ENCODE data around the gene ATG13.
"Not testable (repeated sequence)": the region's sequence is repeated elsewhere in the genome, so short reads cannot be mapped to it uniquely, and the experiment has no call there.

ATG13 gene

GRCh38 chr11:46700241-46701077, 83.1 kb downstream of the ATG13 start, which contains the start of the genes ARHGAP1 and ZNF408:
Gene ARHGAP1 (minus strand): TSS chr11:46700619. CDS start chr11:46696107, 4,512 bp downstream.
Gene ZNF408 (plus strand): TSS chr11:46701031. CDS start chr11:46701048, 17 bp downstream.
- DNase-seq, result peak; percentile 98

DNA sequence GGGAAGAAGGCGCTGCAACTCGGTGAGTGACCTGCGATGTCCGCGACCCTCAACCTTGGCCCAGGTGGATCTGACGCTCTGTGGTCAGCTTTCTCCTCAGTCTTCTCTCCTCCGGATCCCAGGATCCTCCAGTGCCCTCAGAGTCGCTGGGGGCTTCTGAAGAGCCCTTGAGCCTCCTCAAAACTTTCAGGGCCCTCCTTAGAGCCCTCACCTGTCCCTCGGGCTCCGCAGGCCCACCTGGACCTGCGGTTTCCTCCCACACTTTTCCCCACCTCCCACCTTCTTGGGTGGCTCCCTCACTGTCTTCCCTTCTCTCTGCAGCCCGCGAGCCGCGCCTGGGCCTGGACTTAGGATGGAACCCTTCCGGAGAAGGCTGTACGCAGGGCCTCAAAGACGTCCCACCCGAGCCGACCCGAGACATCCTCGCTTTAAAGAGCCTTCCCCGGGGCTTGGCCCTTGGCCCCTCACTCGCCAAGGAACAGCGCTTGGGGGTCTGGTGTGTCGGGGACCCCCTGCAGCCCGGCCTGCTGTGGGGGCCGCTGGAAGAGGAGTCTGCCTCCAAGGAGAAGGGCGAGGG, 83.8 kb downstream of the ATG13 start:
- DNase-seq, result no peak

DNA sequence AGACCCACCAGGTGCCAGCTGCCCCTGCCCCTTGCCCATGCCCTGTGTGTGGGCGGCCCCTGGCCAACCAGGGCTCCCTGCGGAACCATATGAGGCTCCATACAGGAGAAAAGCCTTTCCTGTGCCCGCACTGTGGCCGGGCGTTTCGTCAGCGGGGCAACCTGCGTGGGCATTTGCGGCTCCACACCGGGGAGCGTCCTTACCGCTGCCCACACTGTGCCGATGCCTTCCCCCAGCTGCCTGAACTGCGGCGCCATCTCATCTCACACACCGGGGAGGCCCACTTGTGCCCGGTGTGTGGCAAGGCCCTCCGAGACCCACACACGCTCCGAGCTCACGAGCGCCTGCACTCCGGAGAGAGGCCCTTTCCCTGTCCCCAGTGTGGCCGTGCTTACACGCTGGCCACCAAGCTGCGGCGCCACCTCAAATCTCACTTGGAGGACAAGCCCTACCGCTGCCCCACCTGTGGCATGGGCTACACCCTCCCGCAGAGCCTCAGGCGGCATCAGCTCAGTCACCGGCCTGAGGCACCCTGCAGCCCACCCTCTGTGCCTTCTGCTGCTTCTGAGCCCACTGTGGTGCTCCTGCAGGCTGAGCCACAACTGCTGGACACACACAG, 87.8 kb downstream of the ATG13 start:
- no peak for DNase-seq

GRCh38 chr11:46706886-46707285, 89.5 kb downstream of the ATG13 start:
- DNase-seq, result no peak

GRCh38 chr11:46709351-46709750, 92.0 kb downstream of the ATG13 start:
- not testable (repeated sequence) for DNase-seq

DNA sequence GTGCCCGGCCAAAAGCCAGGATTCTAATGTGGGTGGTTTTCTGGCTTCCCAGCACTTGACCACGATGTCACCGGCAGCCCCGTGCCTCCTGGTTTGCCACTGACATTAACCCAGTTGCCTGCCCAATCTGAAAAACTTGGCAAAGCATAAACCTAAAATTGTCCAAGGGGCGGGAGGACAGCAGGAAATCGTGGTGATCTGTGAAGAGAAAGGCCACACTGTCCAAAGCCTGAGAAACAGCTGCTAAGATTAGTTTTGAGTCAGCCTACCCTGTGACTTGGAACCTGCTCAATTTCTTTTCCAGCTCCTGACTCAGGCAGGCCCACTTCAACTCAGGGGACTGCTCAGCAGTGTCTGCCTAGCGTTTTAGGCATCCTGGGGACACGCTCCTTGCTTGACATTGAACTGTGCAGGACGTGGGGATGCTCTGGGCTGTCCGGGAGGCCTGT, 93.5 kb downstream of the ATG13 start:
- DNase-seq, result no peak

DNA sequence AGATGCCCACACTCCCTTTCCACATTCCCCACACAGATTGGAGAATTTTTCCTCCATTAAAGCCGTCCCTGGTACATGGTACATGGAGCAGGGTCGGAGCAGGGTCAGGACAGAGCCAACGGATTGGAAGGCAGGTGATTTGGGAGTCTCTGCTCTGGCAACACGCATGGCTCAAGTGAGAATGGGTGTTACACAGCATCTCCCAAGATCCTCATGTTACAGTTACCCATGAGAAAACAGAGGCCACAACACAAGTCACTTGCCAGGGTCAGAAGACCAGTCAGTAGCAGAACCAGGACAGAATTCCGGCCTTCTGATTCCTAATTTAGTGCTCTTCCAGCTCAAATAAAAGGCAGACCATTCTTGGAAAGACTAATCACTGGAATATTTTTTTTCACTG, 94.0 kb downstream of the ATG13 start:
- no peak for DNase-seq

DNA sequence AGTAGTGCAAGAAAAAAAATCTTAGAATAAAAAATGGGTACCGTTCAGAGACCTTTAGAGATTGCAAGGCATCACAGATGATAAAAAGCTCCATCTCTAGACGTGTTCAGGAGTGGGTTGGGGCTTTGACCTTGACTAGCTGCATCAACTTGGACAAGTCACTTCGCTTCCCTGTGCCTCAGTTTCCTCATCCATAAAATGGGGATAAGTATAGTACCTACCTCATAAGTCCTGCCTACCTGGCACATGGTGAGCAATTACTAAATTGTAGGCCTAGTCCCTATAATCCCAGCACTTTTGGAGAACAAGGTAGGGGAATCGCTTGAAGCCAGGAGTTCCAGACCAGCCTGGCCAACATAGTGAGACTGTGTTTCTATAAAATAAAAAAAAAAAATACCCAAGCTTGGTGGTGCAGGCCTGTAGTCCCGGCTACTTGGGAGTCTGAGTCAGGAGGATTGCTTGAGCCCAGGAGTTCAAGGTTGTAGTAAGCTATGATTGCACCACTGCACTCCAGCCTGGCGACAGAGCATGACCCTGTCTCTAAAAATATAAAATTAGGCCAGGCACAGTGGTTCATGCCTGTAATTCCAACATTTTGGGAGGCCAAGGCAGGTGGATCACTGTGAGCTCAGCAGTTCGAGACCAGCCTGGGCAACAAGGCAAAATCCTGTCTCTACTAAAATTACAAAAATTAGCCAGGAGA, 95.7 kb downstream of the ATG13 start:
- DNase-seq, result no peak

- not testable (repeated sequence) for DNase-seq
Measured at GRCh38 chr11:46717825-46718154, 100.4 kb downstream of the ATG13 start.

GRCh38 chr11:46718155-46719019, 101.0 kb downstream of the ATG13 start:
- no peak for DNase-seq

DNA sequence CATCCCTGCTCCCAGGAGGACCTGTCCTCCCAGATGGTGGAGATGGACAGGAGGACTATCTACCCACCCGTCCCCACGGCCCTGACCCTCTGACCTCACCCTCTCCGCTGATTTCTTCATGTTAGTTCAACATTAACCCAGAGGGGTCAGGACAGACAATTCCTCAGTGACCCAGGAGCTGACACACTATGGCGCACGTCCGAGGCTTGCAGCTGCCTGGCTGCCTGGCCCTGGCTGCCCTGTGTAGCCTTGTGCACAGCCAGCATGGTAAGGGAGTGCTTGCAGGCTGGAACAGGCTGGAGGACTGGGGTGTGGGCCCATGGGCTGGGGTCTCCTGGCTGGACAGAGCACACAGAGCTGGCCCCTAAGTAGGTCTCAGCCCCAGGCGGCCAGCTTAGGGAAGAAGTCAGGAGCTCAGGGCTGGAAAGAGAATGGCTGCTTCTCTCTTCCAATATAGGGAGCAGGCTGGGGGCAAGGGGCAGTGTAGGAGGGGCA, 101.7 kb downstream of the ATG13 start, which contains the start of gene F2:
Gene F2, plus strand, starts transcription at position 166 of the 495 bp plus-strand sequence. Its CDS starts 23 bp downstream, at position 189.
- DNase-seq, result no peak

GRCh38 chr11:46719543-46720218, 102.3 kb downstream of the ATG13 start:
- no peak for DNase-seq

- no peak for DNase-seq
Measured at GRCh38 chr11:46721286-46721685, 103.9 kb downstream of the ATG13 start.

DNA sequence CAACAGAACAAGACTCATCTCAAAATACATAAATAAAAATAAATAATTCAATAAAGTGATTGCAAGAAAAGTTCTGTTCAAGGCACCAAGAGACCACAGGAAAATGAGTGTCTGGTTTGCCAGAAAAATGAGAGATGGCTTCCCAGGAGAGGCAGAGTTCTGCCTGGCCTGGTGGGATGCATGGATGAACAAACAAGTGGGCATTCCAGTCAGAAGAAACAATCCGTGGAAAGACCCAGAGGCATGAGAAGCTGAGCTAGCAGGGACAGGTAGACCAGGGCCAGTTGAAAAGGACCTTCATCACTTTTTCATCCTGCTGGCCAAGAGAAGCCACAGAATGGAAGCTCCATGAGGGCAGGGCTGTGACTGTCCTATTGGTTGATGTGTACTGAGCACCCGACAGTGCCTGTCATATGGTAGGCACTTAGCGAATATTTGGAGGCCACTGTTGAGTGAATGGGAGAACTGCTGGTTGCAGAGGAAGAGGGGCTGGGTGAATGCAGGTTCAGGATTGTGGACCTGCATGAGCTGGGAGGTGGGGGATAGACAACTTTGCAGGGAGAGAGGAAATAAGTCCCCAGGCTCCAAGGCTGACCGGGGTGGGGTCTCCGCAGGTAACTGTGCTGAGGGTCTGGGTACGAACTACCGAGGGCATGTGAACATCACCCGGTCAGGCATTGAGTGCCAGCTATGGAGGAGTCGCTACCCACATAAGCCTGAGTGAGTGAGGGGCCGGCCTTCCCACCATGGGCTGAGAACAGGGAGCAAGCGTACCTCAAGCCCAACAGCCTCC, 105.4 kb downstream of the ATG13 start:
- no peak for DNase-seq

- no peak for DNase-seq
Measured at GRCh38 chr11:46723359-46723680, 106.0 kb downstream of the ATG13 start.

DNA sequence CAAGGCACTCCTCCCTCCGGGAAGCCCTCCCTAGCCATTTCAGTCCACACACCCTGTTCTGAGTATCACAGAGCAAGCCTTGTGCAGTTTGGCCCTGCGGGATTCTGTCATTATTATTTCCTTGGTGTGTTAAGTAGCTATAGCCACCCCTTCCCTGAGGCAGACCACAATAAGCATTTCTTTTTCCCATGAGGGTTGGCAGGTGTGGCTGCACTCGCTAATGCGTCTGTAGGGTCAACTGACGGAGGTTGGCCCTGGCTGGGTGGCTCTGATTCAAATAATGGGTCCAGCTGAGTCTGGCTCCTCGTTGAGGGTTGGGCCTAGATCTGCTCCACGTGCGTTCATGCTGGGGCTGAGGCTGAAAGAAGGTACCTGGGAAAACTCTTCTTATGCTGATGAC, 106.7 kb downstream of the ATG13 start:
- DNase-seq, result no peak
